NCI-H526 treated with DMSO at 0.1 percent for 48 hours (cell line): Measurements from ENCODE around the gene CSNK1E.

ENCODE experiments used
- DNase-seq: peaks from one replicate; lab custom pipeline; 2025; lab: John Stamatoyannopoulos, UW

Gene CSNK1E

DNA sequence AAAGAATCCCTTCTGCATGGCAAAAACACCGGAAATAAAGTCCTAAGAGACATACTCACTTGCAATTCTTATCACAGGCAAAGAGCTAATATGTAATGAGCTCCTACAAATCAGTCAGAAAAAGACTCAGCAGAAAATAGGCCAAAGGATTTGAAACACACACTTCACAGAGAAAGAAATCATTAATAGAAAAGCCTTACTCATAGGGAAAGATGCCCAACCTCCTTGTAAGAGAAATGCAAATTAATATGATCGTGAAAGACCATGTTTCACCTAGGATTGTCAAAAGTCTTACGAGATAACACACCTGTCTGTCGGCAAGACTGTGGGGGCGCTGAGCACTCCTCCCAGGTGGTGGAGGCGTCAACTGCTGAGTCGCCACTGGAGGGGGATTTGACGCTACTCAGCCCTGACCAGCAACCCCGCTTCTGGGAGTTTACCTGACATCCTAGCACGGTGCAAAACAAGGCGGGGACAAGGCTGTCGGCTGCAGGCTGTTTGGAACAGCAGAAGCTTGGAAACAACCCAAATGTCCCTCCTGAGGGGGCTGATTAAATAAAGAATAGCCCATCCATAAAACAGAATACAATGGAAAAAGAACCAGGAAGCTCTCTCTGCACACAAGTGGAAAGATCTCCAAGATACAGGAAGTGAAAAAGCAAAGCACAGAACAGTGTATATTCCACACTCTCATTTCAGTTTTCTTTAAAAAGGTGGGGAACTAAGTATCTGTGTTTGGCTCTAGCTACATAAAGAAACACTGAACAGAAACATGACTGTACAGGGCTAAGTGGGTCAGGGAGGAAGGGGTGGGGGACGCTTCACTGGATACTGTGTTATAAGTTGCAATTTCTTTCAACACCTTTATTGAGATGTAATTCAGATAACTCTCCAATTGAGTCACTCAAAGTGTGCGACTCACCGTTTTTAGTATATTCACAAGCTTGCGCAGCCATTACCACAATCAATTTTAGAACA, 11.5 kb downstream of the CSNK1E start:
- DNase-seq, result no peak

DNA sequence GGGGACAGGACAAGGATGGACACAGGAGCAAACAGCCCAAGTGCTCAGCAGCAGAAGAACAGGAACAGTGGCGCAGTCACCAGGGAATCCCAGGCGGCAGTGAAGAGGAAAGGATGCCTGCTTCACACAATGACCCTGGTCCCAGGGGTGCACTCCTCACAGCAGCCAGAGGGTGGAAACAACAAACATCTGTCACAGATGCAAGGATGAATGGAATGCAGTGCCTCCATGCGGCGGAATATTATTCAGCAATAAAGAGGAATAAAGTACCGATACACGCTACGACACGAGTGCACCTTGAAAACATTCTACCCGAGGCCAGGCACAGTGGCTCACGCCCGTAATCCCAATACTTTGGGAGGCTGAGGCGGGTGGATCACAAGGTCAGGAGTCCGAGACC, 12.7 kb downstream of the CSNK1E start:
- DNase-seq, result no peak

DNA sequence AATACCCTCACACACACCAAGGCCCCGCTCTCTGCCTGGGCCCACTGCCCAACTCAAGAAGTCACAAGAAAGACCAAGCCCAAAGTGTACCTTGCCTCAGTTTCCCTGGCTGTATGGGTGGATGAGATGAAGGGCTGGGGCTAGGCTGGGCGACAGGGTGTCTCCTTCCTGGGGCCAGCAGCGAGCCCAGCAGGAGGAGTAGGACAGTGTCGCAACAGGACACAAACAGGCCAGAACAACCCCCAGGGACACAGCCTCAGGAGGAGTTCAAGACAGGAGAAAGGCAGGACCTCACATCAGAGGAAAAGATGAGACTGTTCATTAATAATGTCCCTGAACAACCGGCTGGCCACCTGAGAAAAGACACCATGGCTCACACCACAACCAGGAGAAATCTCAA, 13.3 kb downstream of the CSNK1E start:
- DNase-seq, result no peak

DNA sequence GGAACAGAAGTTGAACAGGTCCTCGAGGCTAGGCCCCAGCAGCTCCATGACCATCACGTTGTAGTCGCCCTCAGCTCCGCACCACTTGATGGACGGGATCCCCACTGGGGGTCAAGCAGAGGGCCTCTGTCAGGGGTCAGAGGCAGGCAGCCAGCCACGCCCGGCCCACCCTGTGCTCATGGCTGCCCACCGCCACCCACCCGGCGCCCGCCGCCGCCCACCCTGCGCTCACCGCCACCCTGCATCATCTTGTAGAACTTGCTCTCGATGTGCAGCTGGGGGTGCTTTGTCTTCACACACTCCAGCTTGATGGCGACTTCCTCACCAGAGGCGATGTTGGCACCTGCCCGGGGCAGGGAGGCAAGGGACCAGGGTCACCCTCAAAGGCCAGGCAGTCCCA, 14.3 kb downstream of the CSNK1E start:
- no peak for DNase-seq

DNA sequence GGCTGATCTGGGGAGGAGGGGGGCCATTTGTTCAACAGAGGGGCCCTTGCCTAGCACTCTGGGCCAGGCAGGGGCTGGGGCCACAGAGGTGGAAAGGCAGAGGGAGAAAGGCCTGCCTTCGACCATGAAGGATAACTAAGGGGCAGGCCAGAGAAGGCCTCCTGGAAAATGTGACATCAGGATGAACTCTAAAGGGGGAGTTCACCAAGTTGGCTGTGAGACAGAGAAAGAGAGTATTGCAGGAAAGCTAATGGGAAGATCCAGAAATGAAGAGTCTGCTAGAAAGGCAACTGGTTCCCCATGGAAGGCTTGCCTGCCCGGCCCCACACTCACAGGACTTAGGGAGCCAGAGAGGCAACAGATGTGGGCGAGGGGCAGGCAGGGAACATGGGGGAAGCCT, 16.3 kb downstream of the CSNK1E start:
- no peak for DNase-seq

DNA sequence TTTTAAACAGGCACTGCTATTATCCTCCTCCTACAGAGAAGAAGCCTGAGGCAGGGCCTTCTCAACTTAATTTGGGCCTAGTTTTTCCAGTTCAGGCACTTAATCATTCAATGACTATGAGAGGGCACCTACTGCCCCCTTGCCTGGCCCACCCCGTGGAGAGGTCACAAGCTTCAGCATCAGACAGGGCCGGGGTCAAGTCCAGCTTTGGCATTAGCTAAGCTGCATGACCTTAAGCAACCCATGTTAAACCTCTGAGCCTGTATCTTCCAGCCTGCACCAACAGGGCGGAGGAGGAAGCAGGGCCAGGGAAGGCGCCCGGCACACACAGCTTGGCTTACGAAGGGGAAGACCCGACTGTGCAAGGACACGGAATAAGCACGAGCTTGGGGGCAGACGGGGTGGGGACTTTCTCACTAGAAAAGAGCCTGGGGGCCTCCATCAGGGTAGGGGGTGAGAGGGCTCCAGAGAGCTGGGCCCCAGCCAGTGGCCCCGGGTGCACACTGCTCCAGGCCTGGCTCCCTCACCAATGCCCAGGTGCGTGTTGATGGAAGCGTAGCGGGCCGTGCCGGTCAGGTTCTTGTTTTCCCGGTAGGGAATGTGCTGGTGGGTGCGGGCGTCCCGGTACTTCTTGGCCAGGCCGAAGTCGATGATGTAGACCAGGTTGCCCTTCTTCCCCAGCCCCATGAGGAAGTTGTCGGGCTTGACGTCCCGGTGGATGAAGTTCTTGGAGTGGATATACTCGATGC, 16.9 kb downstream of the CSNK1E start:
- no peak for DNase-seq

DNA sequence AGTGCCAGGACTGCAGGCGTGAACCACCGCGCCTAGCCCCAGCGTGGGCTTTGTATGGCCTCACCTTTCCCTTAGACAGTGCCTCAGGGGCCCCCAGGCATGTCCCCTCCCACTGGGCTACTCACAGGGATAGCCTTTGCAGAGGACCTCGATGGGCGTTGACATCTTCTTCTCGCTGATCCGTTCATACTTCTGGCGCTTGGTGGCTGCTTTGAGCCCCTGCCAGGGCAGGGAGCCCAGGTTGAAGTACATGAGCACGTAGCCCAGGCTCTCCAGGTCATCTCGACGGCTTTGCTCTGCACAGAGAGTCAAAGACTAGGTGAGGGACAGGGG, 17.5 kb downstream of the CSNK1E start:
- no peak for DNase-seq

DNA sequence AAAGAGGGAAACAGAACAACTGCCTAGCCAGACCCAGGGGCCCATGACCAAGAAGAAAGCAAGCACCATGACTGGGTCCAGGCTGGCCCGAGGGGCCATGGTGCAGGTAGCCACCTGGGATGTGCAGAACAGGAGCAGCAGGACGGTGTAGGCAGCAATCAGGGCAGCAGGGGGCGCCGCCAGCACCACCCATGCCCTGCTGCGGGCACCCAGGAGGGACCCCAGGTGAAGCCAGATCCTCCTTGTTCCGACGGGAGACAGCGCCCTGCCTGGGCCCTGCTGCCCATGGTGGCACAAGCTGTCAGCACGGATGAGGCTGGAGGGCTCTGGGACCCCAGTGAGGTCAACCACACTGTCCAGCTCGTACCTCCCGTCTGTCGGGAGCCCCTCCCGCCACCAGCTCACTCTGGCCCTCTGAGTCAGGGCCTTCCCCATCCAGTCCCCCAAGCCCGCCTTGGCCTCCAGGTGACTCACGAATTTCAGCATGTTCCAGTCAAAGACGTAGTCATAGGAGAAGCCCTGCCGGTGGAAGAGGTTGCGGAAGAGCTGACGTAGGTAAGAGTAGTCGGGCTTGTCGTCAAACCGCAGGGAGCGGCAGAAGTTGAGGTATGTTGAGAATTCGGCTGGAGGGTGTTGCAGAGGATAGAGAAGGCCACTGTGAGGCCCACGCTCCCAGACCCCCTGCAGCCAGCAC, 18.8 kb downstream of the CSNK1E start:
- DNase-seq, result no peak

DNA sequence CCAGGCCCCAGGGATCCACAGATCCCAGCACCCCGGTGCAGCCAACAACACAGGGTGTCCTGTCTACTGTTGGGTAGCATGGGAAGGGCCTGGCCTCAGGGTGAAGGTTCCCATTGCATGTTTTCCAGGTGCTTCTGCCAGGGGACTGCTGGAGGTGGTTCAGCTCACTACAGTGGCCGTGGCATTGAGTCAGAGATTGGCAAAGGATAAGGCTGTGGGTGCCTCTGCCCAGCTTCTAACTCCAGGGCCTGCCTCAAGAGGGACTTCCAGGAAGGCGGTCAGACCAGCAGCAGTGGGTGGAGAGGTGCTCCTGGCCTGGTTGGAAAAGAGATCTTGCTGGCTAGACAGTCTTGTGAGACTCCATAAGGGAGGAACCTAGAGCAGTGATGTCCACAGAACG, 20.9 kb downstream of the CSNK1E start:
- DNase-seq, result no peak

DNA sequence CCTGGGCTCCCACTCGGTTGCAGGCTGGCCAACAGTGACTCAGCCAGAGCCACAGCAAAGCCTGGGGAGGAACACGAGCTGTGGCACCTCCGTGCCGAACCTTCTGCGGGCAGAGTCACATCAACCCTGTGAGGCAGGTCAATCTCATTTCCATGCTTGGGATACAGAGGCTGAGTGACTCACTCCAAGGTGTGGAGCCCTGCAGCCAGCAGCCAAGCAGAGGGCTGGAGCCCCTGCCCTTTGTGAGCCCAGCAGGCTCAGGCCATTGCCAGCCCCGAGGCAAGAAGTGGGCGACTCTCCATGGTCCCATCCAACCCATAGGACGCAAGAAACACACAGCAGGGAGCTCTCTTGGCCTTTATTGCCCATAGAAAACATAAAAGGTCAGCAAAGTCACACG, 21.4 kb downstream of the CSNK1E start:
- DNase-seq, result no peak

DNA sequence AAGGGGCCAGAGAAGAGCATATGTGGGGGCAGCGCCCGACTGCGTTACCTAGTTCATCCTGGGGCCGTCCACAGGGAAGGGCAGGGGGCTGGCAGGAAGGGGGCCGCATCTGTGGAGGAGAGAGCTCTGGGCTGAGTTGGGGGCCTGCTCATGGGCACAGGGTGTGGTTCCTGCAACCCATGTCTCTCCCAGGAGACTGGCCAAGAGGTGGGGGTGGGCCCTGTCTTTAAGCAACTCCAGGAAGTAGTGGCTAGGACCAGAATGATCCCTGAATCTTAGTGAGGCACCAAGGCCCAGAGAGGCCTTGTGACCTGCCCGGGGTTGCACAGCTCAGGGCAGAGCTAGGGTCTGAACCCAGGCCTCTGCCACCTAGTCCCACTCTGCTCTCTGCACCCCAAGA, 21.9 kb downstream of the CSNK1E start:
- DNase-seq, result no peak

DNA sequence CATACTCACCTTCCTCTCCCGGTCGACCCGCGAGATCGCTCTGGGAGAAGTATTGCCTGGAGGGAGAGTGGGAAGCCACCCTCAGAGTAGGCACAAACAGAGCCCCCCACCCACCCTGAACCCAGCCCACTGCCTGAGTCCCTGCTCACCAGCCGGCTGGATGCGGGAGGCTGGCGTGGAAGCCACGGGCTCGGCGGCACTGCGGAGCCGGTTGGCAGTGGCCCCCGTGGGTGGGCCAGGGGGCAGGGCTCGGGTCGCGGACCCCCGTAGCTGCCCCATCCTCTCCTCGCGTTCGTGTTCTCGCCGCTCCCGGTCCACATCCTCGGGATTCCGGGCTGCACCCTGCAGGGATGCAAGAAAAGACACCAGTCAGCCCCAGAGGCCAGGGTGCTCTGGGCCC, 23.0 kb downstream of the CSNK1E start:
- DNase-seq, result no peak

DNA sequence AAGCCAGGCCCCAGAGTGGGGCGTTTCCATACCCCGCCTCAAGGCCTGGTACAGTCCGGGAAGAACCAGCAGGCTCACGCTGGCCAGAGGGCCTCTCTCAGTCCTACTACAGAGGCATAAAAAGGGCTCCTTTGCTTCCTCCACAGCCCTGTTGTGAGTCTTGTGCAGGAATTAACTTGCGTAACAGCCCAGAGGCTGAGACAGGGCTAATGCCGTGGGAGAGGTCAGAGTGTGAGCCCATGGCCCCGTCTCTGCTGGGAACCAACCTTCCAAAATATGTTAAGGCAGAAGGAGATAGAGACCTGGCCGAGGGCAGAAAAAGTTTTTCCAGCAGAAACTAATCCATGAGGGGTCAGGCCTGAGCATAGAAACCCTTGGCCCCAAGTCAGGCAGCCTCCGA, 24.5 kb downstream of the CSNK1E start:
- no peak for DNase-seq

DNA sequence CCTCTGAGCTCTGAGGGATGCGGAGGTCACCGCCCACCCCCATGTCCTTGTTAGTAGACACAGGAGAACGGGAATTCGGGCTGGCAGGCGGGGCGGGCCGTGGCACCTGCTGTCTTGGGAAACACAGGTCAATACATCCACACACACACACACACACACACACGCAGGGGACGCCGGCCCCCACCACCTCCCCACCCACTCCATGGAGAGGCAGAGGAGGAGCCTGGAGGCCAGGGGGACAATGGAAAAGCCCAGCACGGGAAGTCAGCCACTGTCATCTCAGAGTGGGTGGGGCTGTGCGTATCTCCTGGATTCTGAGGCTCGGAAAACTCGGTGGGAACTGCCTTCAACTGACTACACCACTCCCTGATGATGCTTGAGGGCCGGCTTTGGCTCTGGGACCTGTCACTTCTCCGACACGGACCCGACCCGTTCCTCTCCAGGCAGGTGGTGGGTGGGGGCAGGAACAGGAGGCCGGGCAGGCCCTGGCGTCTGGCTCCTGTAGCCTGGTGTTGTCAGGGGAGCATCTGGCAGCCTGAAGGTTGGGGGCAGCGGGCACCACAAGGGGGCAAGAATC, 25.9 kb downstream of the CSNK1E start:
- no peak for DNase-seq

DNA sequence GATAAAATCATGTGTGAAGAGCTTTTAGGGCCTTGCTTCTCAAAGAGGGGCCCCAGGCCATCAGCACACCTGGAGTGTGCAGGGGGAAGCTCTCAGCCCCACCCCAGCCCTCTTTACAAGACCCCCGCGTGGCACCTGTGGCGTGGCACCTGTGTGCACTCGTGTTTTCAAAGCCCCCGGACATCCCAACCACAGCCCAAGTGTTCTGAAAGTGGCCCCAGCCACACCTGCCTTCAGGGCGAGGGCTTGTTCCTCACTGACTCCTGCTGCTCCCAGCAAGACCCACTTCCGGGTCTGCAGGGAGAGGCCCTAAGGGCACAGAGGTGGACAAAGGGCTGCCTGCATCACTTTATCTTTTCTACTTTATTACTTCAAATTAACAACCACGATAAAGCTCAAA, 26.9 kb downstream of the CSNK1E start:
- no peak for DNase-seq

DNA sequence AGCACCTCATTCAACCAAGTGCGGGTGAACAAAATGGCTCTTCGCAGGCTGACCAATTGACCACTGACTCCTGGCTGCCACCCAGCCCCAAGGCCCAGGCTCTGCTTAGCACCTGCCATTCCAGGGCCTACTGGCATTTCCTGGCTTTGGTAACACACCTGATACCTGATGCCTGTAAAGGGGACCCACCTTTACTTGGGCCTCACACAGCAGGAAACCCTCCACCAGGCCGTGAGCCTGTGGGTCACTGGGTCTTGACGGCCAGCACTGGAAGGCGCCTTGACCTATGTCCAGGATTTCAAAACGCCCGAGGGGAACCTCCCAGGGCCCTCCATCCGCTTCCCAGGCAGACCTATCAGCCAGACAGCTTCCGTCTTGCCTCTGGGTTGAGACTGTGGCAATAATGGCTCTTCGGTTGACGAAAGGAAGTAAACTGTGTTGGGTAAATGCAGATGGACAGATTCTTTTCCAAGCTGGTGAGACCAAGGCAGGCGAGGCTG, 27.6 kb downstream of the CSNK1E start:
- DNase-seq, result no peak

DNA sequence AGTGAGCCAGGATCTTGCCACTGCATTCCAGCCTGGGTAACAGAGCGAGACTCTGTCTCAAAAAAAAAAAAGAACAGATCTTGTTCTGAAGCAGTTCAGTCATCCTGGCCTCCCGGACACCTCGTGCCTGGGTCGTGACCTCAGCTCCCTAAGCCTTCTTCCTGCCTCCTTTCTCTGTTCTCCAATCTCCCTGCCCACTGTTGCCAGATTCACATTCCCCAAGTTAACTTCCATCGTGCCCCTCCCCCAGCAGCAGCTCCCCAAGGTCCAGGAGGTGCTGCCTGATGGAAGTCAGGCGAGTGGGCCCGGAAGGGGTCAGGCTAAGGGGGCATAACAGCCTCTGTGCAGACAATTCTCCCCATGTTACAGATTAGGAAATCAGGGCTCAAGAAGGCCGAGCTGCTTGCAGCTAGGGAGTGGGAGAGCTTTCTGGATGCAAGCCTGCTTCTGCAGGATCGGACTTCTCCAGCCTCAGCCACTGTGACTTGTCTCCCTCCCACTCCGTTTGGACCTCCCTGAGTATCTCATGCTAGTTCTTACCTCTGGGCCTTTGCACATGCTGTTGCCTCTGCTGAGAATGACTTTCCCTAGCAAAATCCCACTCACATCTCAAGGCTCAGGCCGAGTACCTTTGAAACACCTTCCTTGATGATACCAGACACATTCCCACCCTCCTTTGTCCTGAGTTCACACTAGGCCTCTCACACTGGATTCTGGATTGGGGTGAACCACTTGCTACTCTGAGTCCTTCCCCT, 30.1 kb downstream of the CSNK1E start:
- no peak for DNase-seq

DNA sequence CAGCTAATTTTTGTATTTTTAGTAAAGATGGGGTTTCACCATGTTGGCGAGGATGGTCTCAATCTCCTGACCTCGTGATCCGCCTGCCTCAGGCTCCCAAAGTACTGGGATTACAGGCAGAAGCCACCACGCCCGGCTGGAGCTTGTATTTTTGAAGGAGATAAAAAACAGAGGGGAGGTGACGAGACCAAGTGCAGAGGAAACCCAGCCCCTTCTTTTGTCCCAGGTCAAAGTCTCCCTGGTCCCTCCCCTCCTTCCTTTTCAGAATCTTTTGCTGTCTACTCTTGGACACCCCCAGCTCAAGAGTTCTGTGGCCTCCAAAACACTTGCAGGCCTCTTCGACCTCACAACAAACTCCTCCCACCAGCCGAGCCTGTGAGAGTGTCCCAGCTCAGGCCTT, 32.2 kb downstream of the CSNK1E start:
- DNase-seq, result no peak

DNA sequence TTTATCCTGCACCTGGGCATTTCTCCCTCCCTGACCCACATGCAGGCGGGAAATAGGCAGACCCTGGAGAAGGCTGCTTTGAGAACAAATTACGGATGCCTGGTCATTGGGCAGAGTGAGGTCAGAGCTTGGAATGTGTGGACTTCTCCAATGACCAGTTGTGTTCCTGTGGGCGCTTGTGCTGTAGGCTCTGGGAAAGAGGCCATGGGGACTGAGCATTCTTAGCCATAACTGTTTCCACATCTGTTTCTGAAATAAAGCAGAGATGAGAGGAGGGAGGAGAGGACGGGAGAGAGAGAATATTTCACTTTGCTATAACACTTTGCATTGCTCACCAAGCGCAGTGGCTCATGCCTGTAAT, 33.2 kb downstream of the CSNK1E start:
- no peak for DNase-seq

DNA sequence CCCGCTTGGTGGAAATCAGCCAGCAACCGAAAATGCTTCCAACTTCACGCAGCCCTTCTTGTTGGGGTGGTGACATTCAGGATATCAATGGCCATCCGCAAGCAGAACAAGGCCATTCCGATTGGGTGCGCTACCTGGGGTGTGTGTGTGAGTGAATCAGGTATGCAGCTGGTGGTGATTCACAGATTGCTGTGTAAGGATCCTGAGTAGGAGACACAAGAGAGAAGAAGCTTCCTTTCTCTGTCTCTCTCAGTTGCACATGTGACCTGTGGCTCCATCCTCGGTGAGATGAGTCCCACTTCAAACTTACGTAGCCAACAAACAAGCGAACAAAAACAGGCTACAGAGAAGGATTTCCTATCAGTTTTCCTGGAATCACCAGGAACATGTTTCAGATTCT, 34.8 kb downstream of the CSNK1E start:
- no peak for DNase-seq

DNA sequence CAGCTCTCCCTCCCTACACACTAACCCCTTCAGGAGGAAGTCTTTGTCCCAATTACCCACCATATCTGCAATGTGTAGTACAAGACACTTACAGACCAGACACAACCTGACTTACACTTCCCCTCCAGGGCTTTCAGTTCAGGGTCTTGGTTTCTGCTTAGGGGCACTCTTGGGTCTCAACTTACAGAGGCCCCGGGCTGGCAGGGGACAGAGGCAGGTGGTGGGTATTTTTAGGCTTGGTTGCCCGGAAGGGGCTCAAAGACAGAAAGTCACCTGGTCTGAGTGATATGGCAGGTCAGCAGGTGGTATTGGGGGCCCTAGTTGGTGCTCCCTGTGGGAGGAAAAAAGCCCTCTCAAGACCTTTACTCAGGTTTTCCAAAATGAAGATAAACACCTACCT, 41.1 kb downstream of the CSNK1E start:
- DNase-seq, result no peak
